ENCODE data around the gene TLE6.
"Not testable (repeated sequence)": the region's sequence is repeated elsewhere in the genome, so short reads cannot be mapped to it uniquely, and the experiment has no call there.

Gene TLE6

DNA sequence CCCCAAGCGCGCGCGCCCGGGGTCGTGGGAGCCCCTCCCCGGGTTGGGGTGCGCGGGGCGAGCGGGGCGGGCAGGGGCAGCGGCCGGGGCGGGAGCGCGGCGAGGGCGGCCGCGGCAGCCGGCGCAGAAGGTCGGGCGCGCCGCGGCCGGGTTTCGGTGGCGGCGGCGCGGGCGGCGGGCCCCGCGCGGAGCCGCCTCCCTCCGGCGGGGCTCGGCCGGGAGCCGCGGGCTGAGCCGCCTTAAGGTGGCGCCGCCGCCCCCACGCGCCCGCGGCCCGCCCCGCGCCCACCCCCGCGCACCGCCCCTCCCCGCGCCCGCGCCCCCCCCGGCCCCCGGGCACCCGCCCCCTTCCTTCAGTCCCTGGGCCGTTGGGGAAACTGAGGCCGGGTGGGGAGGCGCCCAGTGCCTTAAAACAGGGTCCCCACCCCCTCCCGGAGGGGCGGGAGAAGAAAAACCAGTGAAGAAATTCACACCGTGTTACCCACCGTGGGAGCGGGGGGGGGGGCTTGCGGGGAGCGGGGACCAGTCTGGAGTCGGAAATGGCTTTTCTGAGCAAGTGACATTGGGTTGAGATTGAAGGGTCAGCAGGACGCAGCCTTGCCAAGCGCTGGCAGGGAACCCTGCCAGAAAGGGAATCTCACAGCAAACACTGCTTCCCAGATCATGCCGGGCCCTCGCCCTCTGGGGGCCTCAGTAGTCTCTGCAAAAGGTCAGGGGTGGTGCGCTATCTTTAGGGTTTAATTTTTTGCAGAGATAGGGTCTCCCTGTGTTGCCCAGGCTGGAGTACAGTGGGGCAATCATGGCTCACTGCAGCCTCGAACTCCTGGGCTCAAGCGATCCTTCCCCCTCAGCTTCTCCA lies 51.9 kb downstream of the TLE6 start, which contains the start of gene TLE2:
TSS of gene TLE2 (minus strand) at position 216 of the 859 bp plus-strand sequence. CDS start 376 bp downstream, outside the sequence.
- no peak for DNase-seq (ENCODE audit: low read depth in 3 of 3)

DNA sequence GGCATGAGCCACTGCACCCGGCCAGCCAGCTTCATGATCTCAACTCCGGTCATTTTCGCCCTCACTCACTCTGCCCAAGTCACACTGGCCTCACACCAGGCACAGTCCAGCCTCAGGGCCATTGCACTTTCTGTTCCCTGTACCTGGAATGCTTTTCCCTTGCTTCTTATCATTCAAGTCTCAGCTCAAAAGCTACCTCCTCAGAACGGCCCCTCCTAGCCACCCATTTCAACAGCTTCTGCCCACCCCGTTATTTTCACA lies 54.2 kb downstream of the TLE6 start:
- DNase-seq (ENCODE audit: low read depth in 3 of 3), result no peak

DNA sequence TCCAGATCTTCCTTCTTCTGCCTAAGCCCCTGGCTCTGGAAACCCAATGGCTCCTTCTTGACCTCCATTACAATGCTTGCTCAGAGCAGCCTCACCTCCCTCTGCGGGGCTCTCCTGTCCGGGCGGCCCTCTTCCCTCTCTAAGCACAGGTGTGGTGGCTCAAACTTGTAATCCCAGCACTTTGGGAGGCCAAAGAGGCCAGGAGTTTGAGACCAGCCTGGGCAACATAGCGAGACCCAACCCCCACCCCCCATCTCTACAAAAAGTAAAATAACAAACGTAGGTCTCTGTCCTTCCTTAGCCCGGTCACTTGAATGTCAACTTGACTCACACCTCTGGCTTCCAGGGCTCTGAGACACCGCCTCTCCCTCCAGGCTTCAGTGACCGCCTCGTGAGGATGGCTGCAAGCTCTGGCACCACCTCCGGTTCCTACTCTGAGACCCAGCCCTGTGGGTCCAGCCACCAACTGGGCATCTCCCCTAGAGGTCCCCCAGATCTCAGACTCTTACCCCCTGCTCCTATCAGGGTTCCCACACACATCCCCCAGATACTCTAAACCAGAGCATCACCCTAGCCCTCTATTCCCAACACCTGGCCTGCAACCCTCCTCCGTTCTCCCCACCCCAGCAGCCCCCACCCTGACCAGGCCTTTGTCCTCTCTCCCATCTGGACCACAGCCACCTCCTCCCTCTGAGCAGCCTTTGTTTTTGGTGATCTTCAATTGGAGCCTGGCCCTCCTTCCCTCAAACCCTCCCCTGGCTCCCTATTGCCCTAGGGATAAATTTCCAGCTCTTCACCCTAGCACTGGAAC lies 56.4 kb downstream of the TLE6 start:
- no peak for DNase-seq (ENCODE audit: low read depth in 3 of 3)

DNA sequence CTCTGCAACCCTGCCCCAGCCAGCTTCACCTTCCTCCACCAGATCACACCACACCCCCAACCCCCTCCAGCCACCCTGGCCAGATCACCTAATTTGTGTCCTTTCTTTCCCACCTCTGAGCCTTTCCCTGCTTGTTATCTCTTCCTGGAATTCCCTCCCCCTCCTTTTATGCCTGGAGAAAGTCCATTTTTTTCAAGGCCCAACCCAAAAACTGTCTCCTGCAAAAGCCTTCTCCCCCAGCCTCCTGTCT lies 57.0 kb downstream of the TLE6 start:
- DNase-seq (ENCODE audit: low read depth in 3 of 3), result no peak

DNA sequence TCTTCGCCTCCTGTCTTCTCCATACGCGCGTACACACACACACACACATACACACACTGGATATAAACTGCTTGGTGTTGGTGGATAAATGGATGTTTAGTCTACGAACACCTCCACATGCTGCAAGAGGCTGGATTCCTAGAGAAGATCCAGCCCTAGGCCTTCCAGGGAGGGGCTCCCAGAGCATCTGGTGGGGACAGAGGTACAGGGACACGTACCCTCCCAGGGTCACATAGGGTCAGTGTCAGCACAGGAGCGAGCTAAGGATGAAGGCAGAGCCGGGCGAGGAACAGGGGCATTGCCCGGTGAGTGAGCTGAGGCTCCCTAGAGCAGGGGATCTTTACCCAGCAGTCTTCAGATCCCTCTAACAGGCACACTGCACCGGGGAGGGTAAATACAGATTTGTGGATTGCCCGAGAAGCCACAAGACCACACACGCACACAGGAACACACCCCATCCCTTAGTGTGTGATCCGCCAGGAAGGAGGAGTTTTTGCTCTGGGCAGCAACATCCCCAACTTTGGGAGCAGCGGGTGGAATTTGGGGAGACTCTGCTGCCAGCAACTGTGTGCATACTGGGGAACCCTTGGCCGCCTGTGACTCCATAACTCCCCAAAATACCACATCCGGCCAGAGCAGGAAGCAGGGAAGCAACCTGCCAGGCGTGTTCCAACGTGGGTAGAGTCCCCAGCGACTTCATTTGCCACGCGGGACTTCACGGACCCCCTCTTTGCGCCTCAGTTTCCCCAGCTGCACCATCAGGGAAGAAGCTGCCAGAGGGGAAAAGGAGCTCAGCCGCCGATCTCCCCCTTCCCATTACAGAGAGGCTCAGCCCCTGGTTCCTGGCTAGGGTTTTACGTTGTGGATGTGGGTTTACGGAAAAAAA lies 57.5 kb downstream of the TLE6 start:
- DNase-seq (ENCODE audit: low read depth in 3 of 3), result peak; percentile 17 to 40 (median 27)

DNA sequence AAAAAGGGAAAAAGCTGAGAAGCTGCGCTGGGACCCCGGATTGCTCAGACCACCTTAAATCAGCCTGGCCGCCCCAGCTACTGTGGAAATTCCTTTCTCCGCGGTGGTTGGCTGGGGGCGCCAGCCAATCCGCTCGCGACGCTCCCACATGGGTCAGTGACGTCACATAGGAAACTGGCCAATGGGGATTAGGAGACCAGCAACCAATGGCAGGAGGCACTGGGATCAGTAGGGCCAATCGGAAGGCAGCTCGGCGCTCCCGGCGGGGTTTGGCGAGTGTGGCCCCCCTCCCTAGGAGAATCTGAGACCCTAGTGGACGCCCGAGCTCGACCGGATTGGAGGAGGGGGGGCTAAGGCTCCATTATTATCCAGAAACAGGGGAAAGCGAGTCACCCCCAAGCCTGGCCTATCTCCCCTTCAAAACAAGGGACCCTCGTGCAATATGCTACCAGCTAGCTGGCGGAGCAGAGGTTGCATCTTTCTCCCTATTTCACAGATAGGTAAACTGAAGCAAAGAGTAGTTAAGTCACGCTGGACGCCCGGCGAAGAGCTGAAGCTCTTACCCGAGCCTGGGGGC lies 58.3 kb downstream of the TLE6 start:
- DNase-seq (ENCODE audit: low read depth in 3 of 3), result peak; percentile 93 to 95 (median 94)

DNA sequence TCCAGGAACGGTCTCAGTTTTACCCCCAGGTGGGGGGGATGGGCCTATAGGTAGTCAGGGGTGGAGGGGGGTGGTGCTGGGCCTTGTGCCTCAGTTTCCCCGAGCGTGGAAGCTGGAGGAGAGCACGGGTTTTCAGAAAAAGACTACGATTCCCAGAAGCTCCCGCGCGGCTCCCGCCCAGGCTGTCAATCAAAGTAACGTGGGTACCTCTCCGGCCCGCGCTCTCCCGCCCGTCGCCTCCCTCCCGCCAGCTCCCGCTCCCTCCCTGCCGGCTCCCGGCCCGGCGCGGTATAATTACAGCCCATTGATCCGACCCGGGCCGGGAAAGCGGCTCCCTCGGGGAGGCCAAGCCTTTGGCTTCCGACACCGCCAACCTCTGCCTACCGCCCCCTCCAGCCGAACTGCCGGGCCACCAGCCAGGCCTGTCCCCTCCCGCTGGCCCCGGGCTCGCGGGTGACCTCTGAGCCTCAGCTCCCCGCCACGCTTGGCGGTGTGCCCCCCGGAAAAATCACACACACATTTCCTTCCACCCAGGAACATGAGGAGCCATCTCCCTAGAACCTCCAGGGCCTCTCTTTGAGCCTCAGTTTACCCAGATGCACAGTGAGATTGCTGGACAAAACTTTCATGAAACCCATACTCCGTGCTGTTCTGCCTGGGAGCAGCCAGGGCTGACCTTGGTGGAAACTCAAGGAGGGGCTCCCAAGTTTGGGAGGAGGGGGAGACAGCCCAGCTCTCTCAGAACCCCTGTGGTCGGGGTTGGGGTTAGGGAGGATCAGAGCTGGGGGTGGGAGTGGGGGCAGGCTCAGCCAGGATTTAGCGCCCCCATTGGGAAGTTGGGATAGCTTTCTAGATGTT lies 59.0 kb downstream of the TLE6 start:
- DNase-seq (ENCODE audit: low read depth in 3 of 3), result peak; percentile 65 to 85 (median 70)

DNA sequence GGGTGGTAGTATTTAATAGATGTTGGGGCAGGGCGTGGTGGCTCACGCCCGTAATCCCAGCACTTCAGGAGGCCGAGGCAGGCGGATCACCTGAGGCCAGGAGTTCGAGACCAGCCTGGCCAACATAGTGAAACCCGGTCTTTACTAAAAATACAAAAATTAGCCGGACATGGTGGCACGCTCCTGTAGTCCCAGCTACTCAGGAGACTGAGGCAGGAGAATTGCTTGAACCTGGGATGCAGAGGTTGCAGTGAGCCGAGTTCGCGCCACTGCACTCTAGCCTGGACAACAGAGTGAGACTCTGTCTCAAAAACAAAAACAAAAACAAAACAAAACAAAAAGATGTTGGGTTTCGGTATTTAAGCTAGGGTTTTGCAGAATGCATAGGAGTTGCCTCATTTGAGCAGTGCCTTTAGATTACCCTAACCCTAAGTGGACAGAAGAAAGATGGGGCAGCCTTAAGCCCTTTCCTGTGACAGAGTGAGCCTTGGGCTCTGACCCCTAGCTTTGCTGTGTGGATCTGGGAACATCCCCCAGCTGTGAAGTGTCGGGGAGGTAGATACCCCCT lies 59.7 kb downstream of the TLE6 start:
- not testable (repeated sequence) for DNase-seq (ENCODE audit: low read depth in 3 of 3)

DNA sequence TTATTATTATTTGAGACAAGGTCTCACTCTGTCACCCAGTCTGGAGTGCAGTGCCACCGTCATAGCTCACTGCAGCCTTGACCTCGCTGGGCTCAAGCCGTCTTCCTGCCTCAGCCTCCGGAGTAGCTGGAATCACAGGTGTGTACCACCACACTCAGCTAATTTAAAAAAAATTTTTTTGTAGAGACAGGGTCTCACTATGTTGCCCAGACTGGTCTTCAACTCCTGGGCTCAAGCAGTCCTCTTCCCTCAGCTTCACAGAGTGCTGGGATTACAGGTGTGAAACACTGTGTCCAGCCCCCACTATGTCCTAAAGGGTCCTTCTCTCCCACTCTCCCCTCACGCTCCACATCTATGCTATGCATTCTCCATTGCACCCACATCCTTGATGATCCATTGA lies 60.9 kb downstream of the TLE6 start:
- DNase-seq (ENCODE audit: low read depth in 3 of 3), result no peak

DNA sequence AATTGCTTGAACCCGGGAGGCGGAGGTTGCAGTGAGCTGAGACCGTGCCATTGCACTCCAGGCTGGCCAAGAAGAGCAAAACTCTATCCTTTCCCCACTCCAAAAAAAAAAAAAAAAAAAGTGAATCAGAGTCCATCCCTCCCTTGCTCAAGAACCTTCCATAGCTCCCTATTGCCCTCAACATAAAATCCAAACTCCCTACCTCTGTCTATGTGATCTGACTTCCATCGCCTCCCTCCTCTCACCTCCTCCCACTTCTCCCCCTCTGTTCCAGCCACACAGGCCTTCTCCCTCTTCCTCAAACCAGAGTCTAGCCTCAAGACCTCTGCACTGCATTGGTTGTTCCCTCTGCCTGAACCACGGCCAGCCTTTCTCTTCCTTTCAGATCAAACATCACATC lies 61.8 kb downstream of the TLE6 start:
- no peak for DNase-seq (ENCODE audit: low read depth in 3 of 3)

DNA sequence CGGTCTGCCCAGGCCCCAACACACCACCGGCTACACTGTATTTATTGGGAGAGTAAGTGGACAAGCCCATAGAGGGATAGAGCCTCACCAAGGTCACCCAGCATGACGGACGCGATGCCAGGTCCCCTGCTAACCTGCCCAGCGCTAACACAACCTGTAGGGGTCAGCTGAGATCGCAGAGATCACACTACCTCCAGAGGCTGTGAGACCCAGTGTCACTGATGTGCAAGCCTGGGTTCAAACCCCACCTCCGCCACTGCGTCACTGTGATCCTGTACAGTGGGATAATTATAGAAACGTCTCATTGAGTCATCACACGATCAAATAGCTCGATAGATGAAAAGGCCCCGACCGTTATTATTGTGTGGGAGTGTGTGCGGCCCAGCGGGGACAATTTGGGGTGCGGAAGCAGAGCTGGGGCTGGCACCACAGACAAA lies 62.3 kb downstream of the TLE6 start:
- no peak for DNase-seq (ENCODE audit: low read depth in 3 of 3)

DNA sequence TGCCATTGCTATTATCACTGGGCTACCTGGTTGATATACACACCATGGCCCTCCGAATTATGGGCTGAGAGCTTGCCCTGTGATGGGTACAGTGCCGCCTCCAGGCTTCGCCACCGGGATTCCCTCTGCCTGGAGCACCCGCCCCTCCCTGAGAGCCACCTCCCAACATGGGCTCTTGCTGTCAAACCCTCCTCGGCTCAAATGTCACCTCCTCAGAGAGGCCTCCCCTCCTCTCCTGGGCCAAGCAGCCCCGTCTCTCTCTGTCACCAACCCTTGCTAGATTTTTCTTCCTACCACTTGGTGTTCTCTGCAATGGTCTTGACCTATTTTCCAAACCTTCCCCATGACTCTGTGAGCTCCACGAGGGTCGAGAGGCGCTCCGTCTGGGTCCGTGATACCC lies 64.0 kb downstream of the TLE6 start:
- no peak for DNase-seq (ENCODE audit: low read depth in 3 of 3)

DNA sequence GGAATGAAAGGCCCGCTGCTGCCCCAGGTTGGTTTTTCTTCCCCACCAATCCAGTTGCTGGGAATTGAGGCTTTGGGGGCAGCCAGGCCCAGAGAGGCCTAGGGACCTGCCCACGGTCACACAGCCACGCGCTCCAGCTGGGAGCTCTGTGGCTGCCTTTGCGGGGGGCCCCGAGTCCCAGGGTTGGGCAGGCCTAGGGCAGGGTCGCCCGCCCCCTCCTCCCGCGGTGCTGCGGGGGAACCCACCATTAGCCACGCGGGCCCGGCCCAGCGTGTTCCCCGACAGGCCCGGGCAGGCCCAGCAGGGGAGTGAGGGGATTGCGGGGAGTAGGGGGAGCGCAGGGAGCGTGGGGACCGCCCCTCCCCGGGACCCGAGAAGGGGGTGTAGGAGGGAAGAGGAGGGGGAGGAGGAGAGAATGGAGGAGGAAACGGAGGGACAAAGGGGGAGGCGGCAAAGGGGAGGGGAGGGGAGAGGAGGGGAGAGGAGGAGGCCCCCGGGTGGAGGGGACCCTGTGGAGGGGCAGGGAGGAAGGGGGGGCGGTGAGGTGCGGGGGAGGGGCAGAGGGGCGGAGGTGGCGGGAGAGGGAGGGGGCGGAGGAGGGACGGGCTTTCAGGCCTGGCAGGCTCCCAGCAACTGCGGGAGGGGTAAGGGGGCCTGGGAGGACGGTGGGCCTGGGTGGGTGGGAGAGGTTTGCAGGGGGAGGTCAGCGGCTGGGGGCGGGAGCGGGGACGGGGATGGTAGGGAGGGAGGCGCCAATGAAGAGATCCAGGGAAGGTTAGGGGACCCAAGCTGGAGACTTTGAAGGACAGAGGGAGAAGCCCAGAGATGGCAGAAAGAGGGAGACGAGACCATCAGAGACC lies 64.6 kb downstream of the TLE6 start:
- DNase-seq (ENCODE audit: low read depth in 3 of 3), result no peak

DNA sequence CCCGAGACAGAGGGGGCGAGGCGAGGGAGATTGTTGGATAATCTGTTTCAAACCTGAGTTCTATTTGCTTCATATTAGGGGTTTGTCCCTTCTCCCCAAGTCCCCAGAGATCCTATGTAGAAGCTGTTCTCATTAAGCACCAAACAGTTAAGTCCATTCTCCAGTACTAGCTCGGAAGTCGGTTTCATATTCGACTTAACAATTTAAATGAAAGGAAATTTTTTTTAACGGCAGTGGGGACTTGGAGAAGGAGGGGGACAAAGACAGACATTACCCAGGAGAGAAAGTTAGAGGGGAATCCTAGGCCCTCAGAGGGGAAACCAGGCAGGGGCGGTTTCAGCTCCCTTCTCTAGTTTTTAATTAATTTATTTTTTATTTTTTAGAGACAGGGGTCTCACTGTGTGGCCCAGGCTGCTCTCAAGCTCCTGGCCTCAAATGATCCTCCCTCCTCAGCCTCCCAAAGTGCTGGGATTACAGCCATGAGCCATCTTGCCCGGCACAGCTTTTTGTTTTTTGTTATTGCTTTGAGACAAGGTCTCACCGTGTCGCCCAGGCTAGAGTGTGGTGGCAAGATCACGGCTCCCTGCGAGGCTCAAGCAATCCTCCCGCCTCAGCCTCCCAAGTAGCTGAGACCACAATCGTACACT lies 65.4 kb downstream of the TLE6 start:
- DNase-seq (ENCODE audit: low read depth in 3 of 3), result no peak
